HepG2 (cell line): Measurements from ENCODE around the gene PROX1. TPM values are rescaled to one million over a fixed set of nuclear protein-coding genes. Genes with fewer than 3 reads are reported as not detected.

Experiments used
- ATAC-seq: fragments of 200-7000 bp; cut with Tn5 transposase; 3 replicates; pipeline ENCODE4 v1.9.1; 2020; ENCODE audit warnings: mild to moderate bottlenecking, moderate library complexity
- BruUV-seq: library from RNA; stranded (reverse); fragments of 400-500 nt; replicated peaks from 2 replicates; lab custom pipeline; 2021; lab: Mats Ljungman, UMichigan
- CTCF ChIA-PET: fragments of 300-600 bp; formaldehyde crosslinking; extraction: SDS; loops from one replicate; lab custom pipeline; 2021; ENCODE audit warnings: low total read pairs, inconsistent platforms, low intra/inter-chr PET ratio; lab: Yijun Ruan, JAX
- POLR2A ChIA-PET: fragments of 350-600 bp; sonication (Branson Sonifier 250); formaldehyde crosslinking; loops from one replicate; lab custom pipeline; 2020; ENCODE audit warnings: antibody characterized with exemption, inconsistent platforms; lab: Yijun Ruan, JAX
- DNase-seq: peaks from one replicate; pipeline ENCODE4 v3.0.0-alpha.2; 2015; ENCODE audit warnings: low spot score
- FAIRE-seq: peaks from 3 replicates; lab custom pipeline; 2011; peaks lifted over from hg19 to GRCh38; lab: Jason Lieb, UNC
- H2AFZ ChIP-seq: one replicate; pipeline ENCODE4 v1.6.1; 2011; ENCODE audit warnings: low read length, inconsistent platforms
- H3K27ac ChIP-seq: fragments of 300-600 bp; 3 replicates; pipeline ENCODE4 v1.8.0; 2011; ENCODE audit warnings: mixed run types, mild to moderate bottlenecking, mixed read lengths, low read length, inconsistent platforms; ENCODE audit not compliant: insufficient read depth; ENCODE audit errors: extremely low read length
- H3K27me3 ChIP-seq, 2 experiments: fragments of 200-600 bp in 1 of 2; 2 replicates in 1 of 2; 3 replicates in 1 of 2; pipeline versions ENCODE4 v1.6.0 to v1.8.0; 2011; ENCODE audit warnings: low read length in 2 of 2, mild to moderate bottlenecking in 2 of 2, moderate library complexity in 2 of 2, inconsistent platforms in 1 of 2; ENCODE audit not compliant: insufficient read depth in 2 of 2, control insufficient read depth in 1 of 2
- H3K36me3 ChIP-seq, 2 experiments: fragments of 200-600 bp in 1 of 2; replicated peaks in 1 of 2; 2 replicates in 1 of 2; 3 replicates in 1 of 2; pipeline versions ENCODE4 v1.5.1 to v1.8.0; 2011; ENCODE audit warnings: low read length in 2 of 2, inconsistent platforms in 1 of 2; ENCODE audit not compliant: insufficient read depth in 2 of 2, control insufficient read depth in 1 of 2
- H3K4me1 ChIP-seq: 2 replicates; pipeline ENCODE4 v1.5.1; 2012; ENCODE audit warnings: low read length, inconsistent platforms; ENCODE audit not compliant: insufficient read depth
- H3K4me2 ChIP-seq: 2 replicates; pipeline ENCODE4 v1.6.0; 2011; ENCODE audit warnings: low read depth, low read length, inconsistent platforms
- H3K4me3 ChIP-seq, 3 experiments: fragments of 200-600 bp in 1 of 3; sonication (generic), shearing (Covaris generic) in 1 of 3; replicated peaks in 1 of 3; 2 replicates each; pipeline ENCODE4 v1.5.1; 2011 to 2016; ENCODE audit warnings: low read length in 3 of 3, inconsistent platforms in 2 of 3, low read depth in 2 of 3, mild to moderate bottlenecking in 2 of 3, control low read depth in 1 of 3, mixed read lengths in 1 of 3; ENCODE audit not compliant: insufficient read depth in 1 of 3
- H3K79me2 ChIP-seq: one replicate; pipeline ENCODE4 v1.6.1; 2011; ENCODE audit warnings: low read length, inconsistent platforms; ENCODE audit not compliant: insufficient read depth
- H3K9ac ChIP-seq: 2 replicates; pipeline ENCODE4 v1.6.0; 2011; ENCODE audit warnings: mild to moderate bottlenecking, low read depth, low read length, inconsistent platforms; ENCODE audit not compliant: insufficient read depth
- H3K9me3 ChIP-seq: 2 replicates; pipeline ENCODE4 v1.5.1; 2012; ENCODE audit warnings: mild to moderate bottlenecking, low read length
- H4K20me1 ChIP-seq: 2 replicates; pipeline ENCODE4 v1.6.0; 2011; ENCODE audit warnings: inconsistent platforms, mild to moderate bottlenecking, low read length, moderate library complexity; ENCODE audit not compliant: insufficient read depth
- HOXA9 ChIP-seq: sonication (generic); formaldehyde crosslinking; IDR thresholded peaks from 2 replicates; pipeline ENCODE4 v1.8.1; 2022; ENCODE audit warnings: missing genetic modification reagents, mild to moderate bottlenecking, moderate library complexity, borderline replicate concordance
- KAT2B ChIP-seq: fragments of 150-350 bp; IDR thresholded peaks from 2 replicates; pipeline ENCODE4 v1.6.1; 2014; ENCODE audit warnings: low read depth, low read length, borderline replicate concordance
- KMT2A ChIP-seq: sonication (generic); formaldehyde crosslinking; IDR thresholded peaks from 2 replicates; pipeline ENCODE4 v1.4.0; 2020; ENCODE audit warnings: missing genetic modification reagents
- TBX2 ChIP-seq: sonication (generic); formaldehyde crosslinking; IDR thresholded peaks from 2 replicates; pipeline ENCODE4 v1.5.0; 2020; ENCODE audit warnings: missing genetic modification reagents, mild to moderate bottlenecking, borderline replicate concordance
- ZBTB20 ChIP-seq: sonication (generic); formaldehyde crosslinking; IDR thresholded peaks from 2 replicates; pipeline ENCODE4 v1.8.1; 2023; ENCODE audit warnings: missing genetic modification reagents, low read depth, mild to moderate bottlenecking, borderline replicate concordance
- ZFP82 ChIP-seq: sonication (generic); formaldehyde crosslinking; IDR thresholded peaks from 2 replicates; pipeline ENCODE4 v1.5.1; 2020; ENCODE audit warnings: mild to moderate bottlenecking, missing genetic modification reagents, borderline replicate concordance
- WGBS: methylation state at CpG from one replicate; pipeline ENCODE4 v1.1.6; 2017; ENCODE audit warnings: low lambda C conversion rate; 5-methylcytosine and 5-hydroxymethylcytosine counted together
- in situ Hi-C: cut with HindIII; loops from 2 replicates; pipeline ENCODE4 v1.10.0; 2017; ENCODE audit warnings: low pct_unique_long_range_greater_than_20kb; ENCODE audit not compliant: extremely low pct_ligation_motif_present
- intact Hi-C: fragments of 100-400 bp; cut with micrococcal nuclease; formaldehyde crosslinking; loops from one replicate; pipeline ENCODE4 v1.10.0; 2022; ENCODE audit not compliant: unreplicated experiment
- polyA plus RNA-seq, 8 experiments: library from polyadenylated mRNA; depleted of rRNA in 3 of 8; stranded (reverse) in 7 of 8; unstranded in 1 of 8; fragments of >200 nt; fragmentation: Illumina TruSeq in 4 of 8; extraction: Trizol in 4 of 8; gene quantifications; 2 replicates each; pipeline versions ENCODE4 v1.2.1 to v1.2.3, GENCODE V29; 2011 to 2016; ENCODE audit warnings: low read depth in 4 of 8, missing spikeins in 1 of 8, mixed read lengths in 1 of 8; ENCODE audit not compliant: insufficient read depth in 1 of 8
- total RNA-seq, 5 experiments: library from RNA; depleted of rRNA; stranded (reverse); fragments of >200 nt; fragmentation: Illumina TruSeq; extraction: Trizol; gene quantifications; 2 replicates each; pipeline ENCODE4 v1.2.3, GENCODE V29; 2016; ENCODE audit warnings: low read depth in 1 of 5
- TF ChIP-seq, protein P1 (sequence below): sonication (generic); formaldehyde crosslinking; IDR thresholded peaks from 2 replicates; pipeline ENCODE4 v1.4.0; 2020; ENCODE audit warnings: missing genetic modification reagents, mild to moderate bottlenecking, borderline replicate concordance
- TF ChIP-seq, protein P2 (sequence below): sonication (generic); formaldehyde crosslinking; IDR thresholded peaks from 2 replicates; pipeline ENCODE4 v1.5.1; 2020; ENCODE audit warnings: mild to moderate bottlenecking, missing genetic modification reagents

Gene PROX1
- total and polyA plus RNA-seq, 2 of the 13 experiments (the other 11 are each of a cell fraction or from before 2014, with no cell fraction given) = 12.3 to 30.2 TPM

DNA sequence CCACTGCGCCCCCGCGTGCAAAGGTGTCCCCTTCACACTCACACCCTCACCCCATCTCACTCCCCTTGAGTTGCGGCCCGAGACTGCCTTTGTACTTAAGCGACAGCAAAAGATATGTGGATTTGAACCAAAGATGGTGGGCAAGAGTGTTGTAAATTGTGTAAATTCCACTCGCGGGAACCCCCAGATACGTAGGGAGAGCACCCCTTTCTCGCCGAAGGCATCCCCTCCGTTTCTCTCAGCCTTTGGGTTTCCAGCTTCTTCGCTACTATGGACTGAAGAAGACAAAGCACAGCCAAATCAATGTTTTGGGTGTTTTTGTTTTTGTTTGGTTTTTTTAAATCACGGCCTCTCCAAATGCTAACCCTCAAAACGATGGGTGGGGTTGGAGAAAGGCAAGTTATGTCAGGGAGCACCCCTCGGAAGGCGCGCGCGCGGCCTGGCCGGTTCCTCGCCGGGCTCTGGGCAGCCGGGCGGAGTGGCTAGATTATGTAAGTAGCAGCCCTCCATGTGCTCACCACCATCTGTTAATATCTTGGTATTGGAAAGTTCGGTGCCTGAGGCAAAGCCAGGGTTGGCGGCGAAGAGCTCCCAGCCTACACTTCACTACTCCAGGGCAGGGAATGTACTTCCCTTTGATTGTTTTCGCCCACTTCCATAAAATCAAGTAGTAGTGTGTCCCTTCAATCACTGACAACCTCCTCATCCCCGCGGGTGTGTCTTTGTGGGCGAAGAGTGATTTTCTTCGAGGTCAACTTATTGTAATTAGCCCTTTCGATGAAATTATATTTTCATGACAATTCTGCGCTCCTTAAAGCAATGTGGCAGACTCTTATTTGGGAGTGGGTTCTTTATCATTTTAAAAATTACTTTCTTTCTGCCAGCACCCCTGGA, 4.0 kb upstream of the PROX1 start:
- Histone ChIP-seq H3K27ac (peak overlapping the region; percentile 11), H3K4me2 (peak overlapping the region; percentile 54; the same call in 1 of the 2 replicates), H2AFZ (no peak overlapping the region), H3K4me1 (peaks cover 53% of the 10 kb centered on the region), H4K20me1 (no peaks in the 10 kb centered on the region), H3K4me3 (0 out of 6 replicates have a peak overlapping the region, but pooled peaks of 1 of the 3 experiments have one; percentile 54), H3K36me3 (no peaks in the 10 kb centered on the region), H3K27me3 (no peaks in the 10 kb centered on the region; a peak in 1 of 5 replicates), H3K9ac (no peak overlapping the region), H3K79me2 (peaks cover 27% of the 10 kb centered on the region), H3K9me3 (no peaks in the 10 kb centered on the region)
- WGBS = 94% methylated on average over 36 of the region's 36 CpGs
- intact Hi-C loops = loop anchor here (1.0 to 10.0 kb wide), 3 partner anchors 189 to 611 kb away; no protein-coding TSS in a partner anchor
- ChIA-PET CTCF (no interaction called here), POLR2A (interaction anchor here (1.1 to 1.8 kb wide), 4 partner anchors 44 to 139 kb away, joined by 4 to 6 read pairs (median 5); no protein-coding TSS in a partner anchor)
- DNase-seq (no peak), FAIRE-seq (no peak), ATAC-seq (no peak)
- no TSS peak for BruUV-seq
- TF ChIP-seq ZBTB20 (CRISPR knock-in tag) (0 out of 2 replicates have a peak, but pooled peaks have one; percentile 3), HOXA9 (CRISPR knock-in tag) (0 out of 2 replicates have a peak, but pooled peaks have one; percentile 44), ZFP82 (0 out of 2 replicates have a peak, but pooled peaks have one; percentile 42), KMT2A (CRISPR knock-in tag) (no peak), KAT2B (no peak), TBX2 (CRISPR knock-in tag) (0 out of 2 replicates have a peak, but pooled peaks have one; percentile 6)
- TF ChIP-seq, protein P1, sequence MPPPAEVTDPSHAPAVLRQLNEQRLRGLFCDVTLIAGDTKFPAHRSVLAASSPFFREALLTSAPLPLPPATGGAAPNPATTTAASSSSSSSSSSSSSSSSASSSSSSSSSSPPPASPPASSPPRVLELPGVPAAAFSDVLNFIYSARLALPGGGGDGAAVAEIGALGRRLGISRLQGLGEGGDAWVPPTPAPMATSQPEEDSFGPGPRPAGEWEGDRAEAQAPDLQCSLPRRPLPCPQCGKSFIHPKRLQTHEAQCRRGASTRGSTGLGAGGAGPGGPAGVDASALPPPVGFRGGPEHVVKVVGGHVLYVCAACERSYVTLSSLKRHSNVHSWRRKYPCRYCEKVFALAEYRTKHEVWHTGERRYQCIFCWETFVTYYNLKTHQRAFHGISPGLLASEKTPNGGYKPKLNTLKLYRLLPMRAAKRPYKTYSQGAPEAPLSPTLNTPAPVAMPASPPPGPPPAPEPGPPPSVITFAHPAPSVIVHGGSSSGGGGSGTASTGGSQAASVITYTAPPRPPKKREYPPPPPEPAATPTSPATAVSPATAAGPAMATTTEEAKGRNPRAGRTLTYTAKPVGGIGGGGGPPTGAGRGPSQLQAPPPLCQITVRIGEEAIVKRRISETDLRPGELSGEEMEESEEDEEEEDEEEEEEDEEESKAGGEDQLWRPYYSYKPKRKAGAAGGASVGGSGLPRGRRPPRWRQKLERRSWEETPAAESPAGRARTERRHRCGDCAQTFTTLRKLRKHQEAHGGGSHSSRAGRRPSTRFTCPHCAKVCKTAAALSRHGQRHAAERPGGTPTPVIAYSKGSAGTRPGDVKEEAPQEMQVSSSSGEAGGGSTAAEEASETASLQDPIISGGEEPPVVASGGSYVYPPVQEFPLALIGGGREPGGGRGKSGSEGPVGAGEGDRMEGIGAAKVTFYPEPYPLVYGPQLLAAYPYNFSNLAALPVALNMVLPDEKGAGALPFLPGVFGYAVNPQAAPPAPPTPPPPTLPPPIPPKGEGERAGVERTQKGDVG = peak; percentile 66; the same call in 1 of the 2 replicates
- TF ChIP-seq, protein P2, sequence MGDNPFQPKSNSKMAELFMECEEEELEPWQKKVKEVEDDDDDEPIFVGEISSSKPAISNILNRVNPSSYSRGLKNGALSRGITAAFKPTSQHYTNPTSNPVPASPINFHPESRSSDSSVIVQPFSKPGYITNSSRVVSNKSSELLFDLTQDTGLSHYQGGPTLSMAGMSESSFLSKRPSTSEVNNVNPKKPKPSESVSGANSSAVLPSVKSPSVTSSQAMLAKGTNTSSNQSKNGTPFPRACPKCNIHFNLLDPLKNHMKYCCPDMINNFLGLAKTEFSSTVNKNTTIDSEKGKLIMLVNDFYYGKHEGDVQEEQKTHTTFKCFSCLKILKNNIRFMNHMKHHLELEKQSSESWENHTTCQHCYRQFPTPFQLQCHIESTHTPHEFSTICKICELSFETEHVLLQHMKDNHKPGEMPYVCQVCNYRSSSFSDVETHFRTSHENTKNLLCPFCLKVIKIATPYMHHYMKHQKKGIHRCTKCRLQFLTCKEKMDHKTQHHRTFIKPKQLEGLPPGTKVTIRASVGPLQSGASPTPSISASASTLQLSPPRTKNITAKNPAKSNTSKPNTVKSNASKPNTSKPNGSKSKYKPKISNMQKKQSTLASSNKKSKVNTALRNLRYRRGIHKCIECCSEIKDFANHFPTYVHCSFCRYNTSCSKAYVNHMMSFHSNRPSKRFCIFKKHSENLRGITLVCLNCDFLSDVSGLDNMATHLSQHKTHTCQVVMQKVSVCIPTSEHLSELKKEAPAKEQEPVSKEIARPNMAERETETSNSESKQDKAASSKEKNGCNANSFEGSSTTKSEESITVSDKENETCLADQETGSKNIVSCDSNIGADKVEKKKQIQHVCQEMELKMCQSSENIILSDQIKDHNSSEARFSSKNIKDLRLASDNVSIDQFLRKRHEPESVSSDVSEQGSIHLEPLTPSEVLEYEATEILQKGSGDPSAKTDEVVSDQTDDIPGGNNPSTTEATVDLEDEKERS (CRISPR knock-in tag) = 0 out of 2 replicates have a peak, but pooled peaks have one; percentile 27
- in situ Hi-C loops = loop anchor here (10.0 to 25.0 kb wide), 3 partner anchors 419 to 746 kb away; no protein-coding TSS in a partner anchor
